Measurements from ENCODE around the gene BANP.
"Not testable (repeated sequence)": the region's sequence is repeated elsewhere in the genome, so short reads cannot be mapped to it uniquely, and the experiment has no call there.

Gene BANP

DNA sequence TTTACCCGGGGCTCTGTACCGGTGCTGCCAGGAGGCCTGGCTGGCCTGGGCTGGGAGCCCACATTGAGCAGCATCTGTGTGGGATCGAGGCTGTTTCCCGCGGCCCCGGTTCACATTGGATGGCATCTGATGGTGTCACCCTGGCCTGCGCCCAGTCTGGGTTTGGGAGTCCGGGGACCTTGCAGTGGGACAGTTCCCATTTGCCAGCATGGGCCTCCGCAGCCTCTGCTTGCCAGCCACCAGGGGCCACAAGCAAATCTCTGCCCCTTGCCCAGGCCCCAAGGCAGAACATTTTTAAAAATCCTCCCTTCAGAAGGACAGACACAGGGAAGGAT, 64.5 kb downstream of the BANP start:
- DNase-seq (ENCODE audit: low read depth), result no peak

DNA sequence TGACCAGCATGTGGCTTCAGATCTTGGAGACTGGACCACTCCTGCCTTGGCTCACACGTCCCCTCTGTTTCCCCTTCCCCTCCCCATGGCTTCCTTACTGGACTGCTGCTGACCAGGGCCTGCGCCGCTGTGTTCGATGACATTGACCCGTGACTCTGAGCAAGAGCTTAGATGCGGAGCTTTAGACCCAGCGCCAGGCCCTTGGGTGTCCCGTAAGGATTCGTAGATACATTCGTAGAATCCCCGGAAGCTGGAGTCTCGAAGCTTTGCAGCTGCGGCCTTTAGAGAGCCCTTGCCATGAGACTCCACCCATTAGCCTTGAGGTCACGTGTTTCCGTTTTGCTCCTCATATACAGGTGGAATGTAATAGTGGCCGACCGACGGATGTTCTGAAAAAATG, 65.2 kb downstream of the BANP start:
- DNase-seq (ENCODE audit: low read depth), result not testable (repeated sequence)

DNA sequence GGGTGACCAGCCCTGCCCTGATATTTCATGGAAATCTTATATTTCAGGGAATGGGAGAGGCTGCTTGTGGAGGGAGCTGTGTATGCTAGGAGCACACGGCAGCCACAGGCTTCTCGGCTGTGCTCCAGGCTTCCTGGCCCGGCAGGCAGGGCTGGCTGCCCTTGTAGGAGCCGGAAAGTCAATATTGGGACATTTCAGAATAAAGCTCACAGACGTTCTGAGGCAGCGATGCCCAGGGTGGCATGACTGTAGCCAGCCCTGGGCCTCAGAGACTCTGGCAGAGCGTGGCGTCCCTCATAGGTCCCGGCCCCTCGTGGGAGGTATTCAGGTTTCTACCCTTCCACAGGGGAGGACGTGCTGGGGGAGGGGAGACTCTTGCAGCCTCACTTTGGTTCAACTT, 65.7 kb downstream of the BANP start:
- no peak for DNase-seq (ENCODE audit: low read depth)

DNA sequence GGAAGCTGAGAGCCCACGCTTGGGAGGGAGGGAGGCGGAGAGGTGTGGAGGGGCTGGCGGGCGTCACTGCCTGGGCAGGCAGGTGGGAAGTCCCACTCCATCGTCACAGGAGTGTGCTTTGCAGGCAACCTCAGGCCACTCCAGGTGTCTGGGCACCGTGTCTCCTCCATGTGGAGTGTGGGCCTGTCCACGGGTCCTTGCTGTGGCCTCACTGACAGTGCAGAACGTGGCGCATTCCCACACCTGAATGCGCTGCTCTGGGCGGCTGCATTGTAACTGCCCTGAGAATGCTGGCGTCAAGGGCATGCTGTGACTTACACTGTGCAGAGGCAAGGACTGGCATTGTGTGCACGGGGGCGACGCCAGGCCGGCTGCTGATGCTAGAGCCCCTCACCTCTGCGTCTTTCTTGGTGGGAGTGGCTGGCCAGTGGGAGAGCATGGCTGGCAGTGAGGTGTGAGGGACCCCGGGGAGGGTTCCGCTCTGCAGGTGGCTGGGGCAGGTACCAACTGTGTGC, 66.4 kb downstream of the BANP start:
- DNase-seq (ENCODE audit: low read depth), result no peak

DNA sequence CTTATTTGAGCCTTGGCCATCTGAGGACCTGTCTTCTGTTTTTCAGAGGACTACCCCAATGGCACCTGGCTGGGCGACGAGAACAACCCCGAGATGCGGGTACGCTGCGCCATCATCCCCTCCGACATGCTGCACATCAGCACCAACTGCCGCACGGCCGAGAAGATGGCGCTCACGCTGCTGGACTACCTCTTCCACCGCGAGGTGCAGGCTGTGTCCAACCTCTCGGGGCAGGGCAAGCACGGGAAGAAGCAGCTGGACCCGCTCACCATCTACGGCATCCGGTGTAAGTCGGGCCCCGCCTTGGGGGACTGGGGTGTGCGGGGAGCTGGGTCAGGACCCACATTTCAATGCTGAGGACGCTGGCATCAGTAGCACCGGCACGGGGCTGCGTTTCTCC, 67.1 kb downstream of the BANP start:
- not testable (repeated sequence) for DNase-seq (ENCODE audit: low read depth)

DNA sequence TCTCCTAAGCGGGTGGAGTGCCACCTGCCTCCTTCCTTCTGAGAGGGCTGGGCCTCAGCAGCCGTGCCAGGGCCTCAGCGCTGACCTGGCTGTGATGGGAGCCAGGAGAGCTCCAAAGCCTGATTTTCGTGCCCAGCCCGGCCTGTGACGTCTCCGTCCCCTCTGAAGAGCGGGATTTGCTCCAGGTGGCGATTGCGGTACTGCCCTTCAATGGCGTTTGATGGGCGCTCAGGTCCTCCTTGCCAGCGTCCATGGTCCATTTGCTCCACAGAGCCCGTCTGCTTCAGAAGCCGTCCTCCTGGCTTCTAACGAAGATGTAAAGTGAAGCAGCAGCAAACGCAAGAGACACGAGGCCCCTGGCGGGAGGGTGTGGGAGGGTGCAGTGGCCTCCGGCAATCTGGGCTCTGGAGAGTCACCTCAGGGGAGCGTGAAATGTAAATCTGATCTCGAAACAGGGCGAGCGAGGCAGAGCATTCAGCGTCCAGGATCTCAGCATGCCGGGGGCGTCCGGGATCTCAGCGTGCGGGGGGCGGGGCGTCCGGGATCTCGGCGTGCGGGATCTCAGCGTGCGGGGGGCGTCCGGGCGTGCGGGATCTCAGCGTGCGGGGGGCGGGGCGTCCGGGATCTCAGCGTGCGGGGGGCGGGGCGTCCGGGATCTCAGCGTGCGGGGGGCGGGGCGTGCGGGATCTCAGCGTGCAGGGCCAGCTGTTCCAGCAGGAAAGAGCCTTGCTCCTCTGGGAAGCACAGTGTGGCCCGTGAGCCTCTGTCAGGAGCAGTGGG, 68.0 kb downstream of the BANP start:
- not testable (repeated sequence) for DNase-seq (ENCODE audit: low read depth)

DNA sequence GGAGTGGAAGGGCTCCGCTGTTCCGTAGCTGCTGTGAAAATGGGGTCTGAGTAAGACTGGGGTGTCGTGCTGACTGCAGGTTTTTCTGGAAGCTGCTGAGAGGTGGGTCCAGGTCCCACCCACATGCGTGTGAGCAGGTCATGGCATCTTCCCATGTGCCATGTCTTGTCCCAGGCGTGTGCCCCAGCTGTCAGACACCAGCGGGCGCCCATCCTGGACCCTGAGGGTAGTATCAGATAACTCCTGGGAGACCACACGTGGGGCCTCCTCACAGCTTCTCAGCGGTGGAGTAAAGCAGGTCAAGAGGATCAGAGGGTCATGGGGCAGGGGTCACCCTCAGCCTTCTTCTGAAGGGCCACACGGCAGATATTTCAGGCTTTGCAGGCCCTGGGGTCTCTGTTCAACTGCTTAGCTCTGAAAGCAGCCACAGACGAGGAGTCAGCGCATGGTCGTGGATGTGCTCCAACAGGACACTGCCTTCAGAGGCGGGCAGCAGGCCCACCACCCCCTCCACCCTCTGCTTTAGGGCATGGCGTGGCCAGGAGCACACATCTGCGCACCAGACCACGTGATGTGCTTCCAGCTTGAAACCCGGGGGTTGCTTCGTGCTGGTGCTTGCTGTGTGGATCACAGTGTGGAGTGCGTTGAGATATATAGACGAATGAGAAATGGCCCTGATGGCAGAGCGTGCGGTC, 68.7 kb downstream of the BANP start:
- no peak for DNase-seq (ENCODE audit: low read depth)

DNA sequence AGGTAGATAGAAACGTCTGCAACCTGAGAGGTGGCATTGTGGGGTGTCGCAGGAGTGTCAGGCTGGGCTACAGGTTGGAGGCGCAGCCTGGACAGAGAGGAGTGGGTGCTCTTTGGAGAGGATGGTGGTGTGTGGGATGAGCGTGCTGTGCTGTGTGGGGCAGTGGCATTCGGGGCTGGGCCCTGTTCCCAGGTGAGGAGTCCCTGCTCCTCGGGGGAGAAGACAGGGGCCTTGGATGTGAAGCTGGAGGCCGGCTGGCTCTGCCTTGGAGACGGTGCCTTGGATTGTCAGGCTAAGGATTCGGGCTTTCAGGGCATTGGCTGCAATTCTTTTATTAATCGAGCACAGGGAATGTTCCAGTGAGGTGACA, 69.3 kb downstream of the BANP start:
- DNase-seq (ENCODE audit: low read depth), result no peak

DNA sequence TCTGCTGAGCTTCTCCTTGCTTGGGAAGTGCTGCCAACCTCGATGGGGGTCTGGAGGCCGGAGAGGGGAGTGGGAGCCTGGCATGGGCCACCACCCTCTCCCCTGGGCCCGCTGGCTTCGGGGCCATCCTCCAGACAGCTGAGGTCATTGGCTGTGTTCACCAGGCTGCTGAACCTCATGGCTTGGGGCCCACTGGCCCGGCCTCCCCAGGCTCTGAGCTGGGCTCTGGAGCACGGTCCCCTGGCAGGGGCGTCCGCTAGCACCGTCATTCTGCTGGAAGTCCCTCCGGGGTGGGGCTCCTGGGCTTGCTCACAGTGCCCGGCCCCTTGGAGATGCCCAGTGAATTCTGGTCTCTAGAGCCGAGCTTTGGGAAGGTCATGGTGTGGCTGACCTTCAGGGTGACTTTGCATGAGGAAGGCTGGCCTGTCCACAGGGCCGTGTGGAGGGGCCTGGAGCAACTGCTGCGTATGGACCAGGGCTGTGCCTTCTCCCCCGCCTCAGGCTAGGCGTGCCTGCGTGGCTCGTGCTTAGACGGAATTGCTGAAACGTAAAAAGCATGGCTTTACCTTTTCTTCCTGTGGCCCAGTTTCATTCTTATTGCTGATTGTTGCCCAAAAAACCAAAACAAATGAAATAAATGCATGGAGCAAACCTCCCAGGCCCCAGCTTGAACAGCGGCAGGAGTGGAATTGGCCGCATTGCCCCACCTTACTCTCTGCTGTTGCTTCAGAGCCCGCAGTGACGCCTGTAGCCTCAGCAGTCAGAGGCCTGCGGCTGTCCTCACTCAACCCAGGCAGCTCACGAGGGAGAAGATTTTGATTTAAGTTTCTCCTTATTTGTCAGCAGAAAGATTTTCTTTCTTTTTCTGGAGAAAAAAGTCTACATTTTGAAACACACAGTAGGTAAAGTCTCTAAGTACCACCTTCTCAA, 70.1 kb downstream of the BANP start:
- DNase-seq (ENCODE audit: low read depth), result peak; percentile 62

DNA sequence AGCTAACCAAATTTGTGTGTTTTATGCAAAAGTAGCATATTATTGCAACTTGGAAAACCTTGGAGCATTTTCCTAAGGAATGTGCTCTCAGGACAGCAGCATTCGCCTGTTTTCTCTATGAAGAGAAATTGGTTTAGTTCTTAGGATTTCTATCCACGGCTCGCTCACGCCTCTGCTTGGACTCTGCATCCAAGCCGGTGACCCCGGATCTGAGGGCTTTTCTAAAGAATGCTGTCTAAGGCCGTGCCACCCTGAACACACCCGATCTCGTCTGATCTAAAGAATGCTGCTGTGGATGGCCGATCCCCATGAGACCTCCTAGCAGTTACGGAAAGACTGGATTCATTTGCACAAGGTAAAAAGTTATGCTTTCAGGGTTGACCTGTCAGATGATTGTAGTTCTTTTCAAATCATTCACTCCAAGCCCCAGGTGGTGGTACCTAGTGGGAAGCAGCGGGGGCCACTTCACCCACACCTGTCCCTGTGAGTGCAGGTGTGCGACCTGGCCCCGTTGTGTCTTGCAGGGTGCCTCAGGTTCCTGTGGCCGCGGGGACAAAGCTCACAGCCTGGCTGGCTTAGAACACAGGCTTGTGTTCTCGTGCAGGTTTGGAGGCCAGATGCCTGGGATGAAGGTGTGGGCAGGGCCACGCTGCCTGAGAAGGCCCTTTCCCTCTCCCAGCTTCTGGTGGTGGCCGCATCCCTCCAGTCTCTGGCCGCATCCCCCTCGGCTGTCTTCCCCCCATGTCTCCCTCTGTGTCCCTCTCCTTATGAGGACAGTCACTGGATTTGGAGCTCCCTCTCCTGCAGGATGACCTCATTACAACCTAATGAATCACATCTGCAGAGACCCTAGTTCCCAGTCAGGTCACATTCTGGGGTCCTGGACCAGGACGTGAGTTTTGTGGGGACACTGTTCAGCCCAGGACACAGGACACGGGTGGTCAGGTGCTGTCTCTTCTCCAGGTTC, 71.1 kb downstream of the BANP start:
- DNase-seq (ENCODE audit: low read depth), result no peak

DNA sequence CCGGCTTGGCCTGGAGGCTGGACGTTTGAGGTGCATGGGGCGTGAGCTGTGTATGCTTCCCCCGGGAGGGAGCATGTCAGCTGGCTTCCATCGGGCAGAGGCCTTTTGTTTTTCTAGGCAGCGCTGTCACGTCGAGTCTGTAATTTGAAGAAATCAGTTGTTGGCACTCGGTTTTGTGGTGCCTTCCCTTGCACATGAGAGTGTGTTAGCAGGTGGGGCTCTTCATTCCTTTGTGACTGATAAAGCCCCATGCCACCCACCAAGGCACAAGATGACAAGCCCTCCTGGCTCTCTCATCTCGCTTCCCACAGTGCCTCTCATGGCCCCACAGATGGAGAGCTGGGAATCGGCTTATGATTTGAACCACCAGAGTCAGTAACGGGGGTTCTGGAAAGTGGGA, 72.1 kb downstream of the BANP start:
- no peak for DNase-seq (ENCODE audit: low read depth)

DNA sequence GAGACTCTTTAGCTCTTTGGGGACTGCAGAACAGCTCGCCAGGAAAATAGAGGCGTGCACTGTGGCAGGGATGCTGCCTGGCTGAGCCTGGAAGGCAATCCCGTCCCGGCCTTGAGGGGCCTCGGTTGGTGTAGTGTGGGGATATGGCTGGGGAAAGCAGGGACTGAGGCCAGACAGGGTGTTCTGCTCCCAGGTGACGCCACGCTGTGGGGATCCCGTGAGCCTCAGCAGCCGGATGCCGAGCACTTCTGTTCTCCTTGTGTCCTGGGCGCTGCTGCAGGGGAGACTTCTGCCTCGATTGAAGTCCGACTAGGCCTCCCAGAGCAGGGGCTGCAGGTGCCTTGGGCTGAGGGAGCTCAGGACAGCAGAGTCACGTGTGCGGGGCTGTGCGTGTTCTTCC, 72.6 kb downstream of the BANP start:
- DNase-seq (ENCODE audit: low read depth), result no peak

DNA sequence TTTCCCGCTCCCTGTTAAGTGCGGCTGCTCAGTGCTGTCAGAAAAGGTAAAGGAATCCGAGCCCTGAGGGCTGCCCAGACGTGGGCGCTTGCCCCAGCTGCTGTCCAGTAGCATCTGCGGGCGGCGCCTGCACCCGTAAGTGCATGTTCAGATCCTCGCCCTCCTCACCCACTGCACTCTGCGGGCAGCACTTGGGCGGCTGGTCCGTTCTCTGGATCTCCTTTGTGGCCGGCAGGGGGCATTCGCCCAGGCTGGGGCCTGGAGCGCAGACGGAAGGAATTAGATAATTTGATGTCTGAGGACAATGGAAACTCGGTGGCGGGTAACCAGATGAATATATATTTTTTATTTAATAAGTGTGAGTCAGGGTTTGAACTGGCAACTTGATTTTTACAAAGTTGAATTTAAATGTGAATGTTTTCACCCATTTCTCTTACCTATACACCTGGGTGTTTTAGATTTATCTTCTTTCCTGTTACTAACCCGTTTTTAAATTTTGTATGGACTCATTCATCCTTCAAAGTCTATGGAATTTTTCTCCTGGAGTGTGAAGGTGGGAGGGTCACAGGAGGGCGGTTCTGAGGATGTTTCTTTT, 73.4 kb downstream of the BANP start:
- peak; percentile 35 for DNase-seq (ENCODE audit: low read depth)

DNA sequence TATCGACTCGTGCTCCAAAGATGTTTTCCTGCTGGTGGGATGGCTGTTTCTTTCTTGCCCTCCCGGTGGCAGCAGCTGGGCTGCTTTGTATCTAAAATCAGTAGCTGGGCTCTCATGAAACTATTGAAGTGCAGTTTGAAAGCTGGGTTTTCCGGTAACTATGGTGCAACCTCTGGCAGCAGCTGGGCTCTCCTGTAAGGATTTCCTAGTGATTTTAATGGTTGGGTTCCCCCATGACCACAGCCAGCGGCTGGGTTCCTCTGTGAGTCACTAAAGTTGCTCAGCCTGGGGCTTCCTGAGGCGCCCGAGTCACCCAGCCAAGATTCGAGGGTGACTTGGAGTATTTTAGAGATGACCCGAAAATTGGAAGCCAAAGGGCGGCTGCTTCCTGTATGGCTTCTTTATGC, 73.9 kb downstream of the BANP start:
- DNase-seq (ENCODE audit: low read depth), result peak; percentile 66

DNA sequence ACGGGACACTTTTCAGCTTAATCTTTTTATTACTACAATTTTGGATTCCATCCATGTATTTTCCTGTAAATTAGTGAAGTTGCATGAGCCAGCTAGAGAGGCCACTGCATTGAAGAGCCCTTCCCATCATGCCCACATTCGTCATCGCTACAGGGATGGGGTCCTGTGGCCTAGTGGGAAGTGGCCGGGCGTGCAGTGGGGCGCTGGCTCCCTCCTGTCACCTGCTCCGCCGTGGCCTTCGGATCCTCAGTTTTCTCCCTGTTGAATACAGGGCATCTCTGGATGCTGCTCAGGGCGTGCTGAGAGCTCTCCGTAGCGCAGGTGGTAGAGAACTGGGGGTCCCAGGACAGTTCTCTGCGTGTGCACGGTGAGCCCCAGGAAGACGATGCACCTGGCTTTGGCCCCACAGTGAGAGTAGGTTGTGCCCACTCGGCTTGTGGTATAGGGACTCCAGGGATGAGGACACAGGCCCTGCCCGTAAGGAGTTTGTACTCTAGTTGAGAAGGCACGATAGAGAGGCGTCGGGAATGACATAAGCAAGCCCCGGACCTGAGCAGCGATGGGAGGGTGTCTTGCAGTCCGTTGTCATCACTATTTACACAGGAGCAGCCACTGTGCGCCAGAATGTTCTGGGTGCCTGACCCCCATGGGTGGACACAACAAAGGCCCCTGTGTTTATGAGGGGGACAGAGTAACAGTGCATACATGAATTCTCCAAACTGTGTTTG, 74.8 kb downstream of the BANP start:
- not testable (repeated sequence) for DNase-seq (ENCODE audit: low read depth)

DNA sequence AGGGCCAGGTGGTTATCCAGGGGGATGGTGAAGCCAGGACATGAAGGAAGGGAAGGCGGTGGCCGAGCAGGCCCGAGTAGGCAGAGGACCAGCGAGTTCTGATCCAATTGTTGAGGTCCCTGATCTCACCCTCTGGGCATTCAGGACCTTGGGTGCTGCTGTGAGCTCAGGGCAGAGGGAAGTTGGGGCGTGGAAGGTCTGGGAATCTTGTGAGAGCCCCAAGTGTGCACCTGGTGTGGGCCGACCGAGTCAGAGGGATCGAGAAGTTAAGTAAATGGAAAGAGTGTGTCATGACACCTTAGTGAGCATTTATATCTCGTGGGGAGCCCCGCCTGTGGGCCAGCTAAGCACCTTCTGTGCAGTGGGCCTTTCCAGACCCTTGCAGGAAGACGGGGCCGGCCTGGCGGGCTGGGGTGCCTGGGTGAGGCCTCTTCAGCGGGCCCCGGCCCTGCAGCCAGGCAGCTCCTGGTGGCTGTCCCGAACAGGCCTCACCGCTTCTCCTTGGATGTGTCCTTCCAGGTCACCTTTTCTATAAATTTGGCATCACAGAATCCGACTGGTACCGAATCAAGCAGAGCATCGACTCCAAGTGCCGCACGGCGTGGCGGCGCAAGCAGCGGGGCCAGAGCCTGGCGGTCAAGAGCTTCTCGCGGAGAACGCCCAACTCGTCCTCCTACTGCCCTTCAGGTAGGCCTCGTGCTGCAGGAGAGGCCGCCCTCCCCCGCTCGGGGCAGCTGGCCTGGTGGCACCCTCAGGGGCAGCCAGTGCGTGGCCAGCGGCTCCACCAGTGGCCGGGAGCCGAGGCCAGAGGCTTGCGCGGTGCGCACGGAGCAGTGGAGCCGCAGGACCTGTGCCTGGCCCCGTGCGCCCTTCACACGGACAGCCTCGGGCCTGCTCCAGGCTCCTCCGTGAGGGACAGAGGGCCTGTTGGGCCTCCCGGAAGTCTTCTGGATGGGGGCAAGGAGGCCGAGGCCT, 76.0 kb downstream of the BANP start:
- DNase-seq (ENCODE audit: low read depth), result no peak

DNA sequence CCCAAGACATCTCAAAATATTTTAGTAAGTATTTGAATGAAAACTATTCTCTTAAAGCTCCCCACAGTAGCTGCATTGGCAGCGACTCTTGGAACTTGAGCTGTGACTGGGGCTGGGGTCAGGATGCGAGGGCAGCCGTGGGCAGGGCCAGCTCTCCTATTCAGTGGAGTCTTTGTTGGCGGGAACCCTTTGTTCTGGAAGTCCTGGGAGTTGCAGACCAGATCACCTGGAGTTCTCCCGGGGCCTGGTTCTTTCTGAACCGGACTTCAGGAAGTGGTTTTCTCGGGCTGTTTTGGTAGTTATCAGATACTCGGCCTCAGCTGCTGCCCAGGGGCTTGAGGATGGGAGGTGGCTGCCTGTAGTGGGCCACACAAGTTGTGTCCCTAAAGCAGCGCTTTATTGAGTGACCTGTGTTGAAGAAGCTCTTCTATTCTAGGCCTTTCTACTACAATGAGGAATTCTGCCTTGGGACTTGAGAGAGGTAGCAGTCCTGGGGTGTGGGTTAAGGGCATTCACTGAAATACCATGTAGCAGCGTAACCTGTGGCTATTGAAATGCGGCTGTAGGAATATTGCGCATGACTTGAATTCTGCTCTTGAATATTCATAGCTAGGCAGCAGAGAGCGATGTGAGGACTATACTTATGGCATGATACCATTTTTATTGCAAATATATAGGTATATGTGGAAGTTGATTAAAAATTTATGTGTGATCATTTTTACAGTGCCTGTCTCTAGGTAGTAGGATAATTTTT, 77.1 kb downstream of the BANP start:
- DNase-seq (ENCODE audit: low read depth), result not testable (repeated sequence)

DNA sequence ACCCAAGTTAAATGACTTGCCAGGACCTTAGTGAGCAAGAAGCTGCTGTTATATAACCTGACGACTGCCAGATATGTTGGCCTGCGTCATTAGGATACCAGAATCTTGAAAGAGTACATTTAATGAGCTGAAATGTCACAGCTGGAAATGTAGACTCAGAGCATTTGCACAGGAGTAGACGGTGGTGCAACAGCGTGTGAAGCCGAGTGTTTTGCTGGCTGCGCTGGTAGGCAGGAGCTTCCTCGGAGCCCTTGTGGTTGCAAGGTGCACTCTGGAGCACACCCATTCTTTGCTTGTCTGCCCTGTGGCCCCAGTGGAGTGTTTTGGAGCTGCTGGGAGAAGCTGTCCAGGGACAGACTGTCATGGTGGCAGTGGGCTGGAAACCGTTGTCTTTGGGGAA, 79.3 kb downstream of the BANP start:
- no peak for DNase-seq (ENCODE audit: low read depth)
